H9 (cell line): ENCODE data around the gene IGLL1. TPM values are rescaled to one million over a fixed set of nuclear protein-coding genes. Genes with fewer than 3 reads are reported as not detected.

Source experiments
- DNase-seq: peaks from one replicate; pipeline ENCODE4 v3.0.0-alpha.2; 2017
- H2AFZ ChIP-seq: one replicate; pipeline ENCODE4 v1.6.1; 2013; ENCODE audit warnings: mild to moderate bottlenecking, low read length, control low read depth, moderate library complexity
- H2AK5ac ChIP-seq: 2 replicates; pipeline ENCODE4 v1.6.1; 2013; ENCODE audit warnings: low read length, control low read depth, mixed read lengths; ENCODE audit not compliant: insufficient read length
- H2BK120ac ChIP-seq: one replicate; pipeline ENCODE4 v1.6.1; 2013; ENCODE audit warnings: low read depth, mild to moderate bottlenecking, low read length, control low read depth, inconsistent platforms; ENCODE audit not compliant: poor library complexity, severe bottlenecking
- H2BK12ac ChIP-seq: 2 replicates; pipeline ENCODE4 v1.6.1; 2013; ENCODE audit warnings: low read length, control low read depth, mixed read lengths, low read depth; ENCODE audit not compliant: insufficient read length
- H2BK15ac ChIP-seq: 2 replicates; pipeline ENCODE4 v1.6.1; 2013; ENCODE audit warnings: low read depth, low read length, control low read depth
- H2BK20ac ChIP-seq: one replicate; pipeline ENCODE4 v1.6.1; 2013; ENCODE audit warnings: low read depth, mild to moderate bottlenecking, low read length, control low read depth, inconsistent platforms; ENCODE audit not compliant: poor library complexity, severe bottlenecking
- H2BK5ac ChIP-seq: 2 replicates; pipeline ENCODE4 v1.6.1; 2013; ENCODE audit warnings: low read length, control low read depth, mixed read lengths; ENCODE audit not compliant: insufficient read length
- H3K14ac ChIP-seq: 2 replicates; pipeline ENCODE4 v1.6.1; 2013; ENCODE audit warnings: low read length, control low read depth; ENCODE audit not compliant: insufficient read depth
- H3K18ac ChIP-seq: 2 replicates; pipeline ENCODE4 v1.6.1; 2013; ENCODE audit warnings: low read depth, mild to moderate bottlenecking, mixed read lengths, low read length, control low read depth; ENCODE audit not compliant: insufficient read length
- H3K23ac ChIP-seq: 2 replicates; pipeline ENCODE4 v1.6.1; 2013; ENCODE audit warnings: low read length, control low read depth, mixed read lengths, low read depth; ENCODE audit not compliant: insufficient read length
- H3K23me2 ChIP-seq: 2 replicates; pipeline ENCODE4 v1.6.1; 2013; ENCODE audit warnings: low read depth, mild to moderate bottlenecking, mixed read lengths, low read length, control low read depth; ENCODE audit not compliant: insufficient read length, poor library complexity, severe bottlenecking
- H3K27ac ChIP-seq: 2 replicates; pipeline ENCODE4 v1.5.1; 2013; ENCODE audit warnings: low read length, control low read depth, mixed read lengths, low read depth; ENCODE audit not compliant: insufficient read length
- H3K27me3 ChIP-seq: 2 replicates; pipeline ENCODE4 v1.6.1; 2013; ENCODE audit warnings: low read length, control low read depth, inconsistent platforms; ENCODE audit not compliant: insufficient read depth
- H3K4ac ChIP-seq: 2 replicates; pipeline ENCODE4 v1.6.1; 2013; ENCODE audit warnings: low read depth, mild to moderate bottlenecking, control low read depth, inconsistent platforms, low read length, moderate library complexity
- H3K4me1 ChIP-seq: 2 replicates; pipeline ENCODE4 v1.6.1; 2013; ENCODE audit warnings: low read length, control low read depth, inconsistent platforms; ENCODE audit not compliant: insufficient read depth
- H3K4me2 ChIP-seq: 2 replicates; pipeline ENCODE4 v1.6.1; 2013; ENCODE audit warnings: low read length, control low read depth, mixed read lengths; ENCODE audit not compliant: insufficient read length, insufficient read depth
- H3K56ac ChIP-seq: 2 replicates; pipeline ENCODE4 v1.6.1; 2013; ENCODE audit warnings: low read depth, mild to moderate bottlenecking, mixed read lengths, low read length, control low read depth; ENCODE audit not compliant: insufficient read length
- H3K79me1 ChIP-seq: 2 replicates; pipeline ENCODE4 v1.6.1; 2013; ENCODE audit warnings: low read depth, mild to moderate bottlenecking, moderate library complexity, low read length, control low read depth, inconsistent platforms; ENCODE audit not compliant: insufficient read depth, poor library complexity, severe bottlenecking
- H3K79me2 ChIP-seq: 2 replicates; pipeline ENCODE4 v1.6.1; 2013; ENCODE audit warnings: low read length, control low read depth, inconsistent platforms; ENCODE audit not compliant: insufficient read depth
- H3K9ac ChIP-seq: 2 replicates; pipeline ENCODE4 v1.6.1; 2013; ENCODE audit warnings: low read length, control low read depth, mixed read lengths; ENCODE audit not compliant: insufficient read length; ENCODE audit errors: extremely low read depth
- H3K9me3 ChIP-seq: one replicate; pipeline ENCODE4 v1.6.1; 2013; ENCODE audit warnings: low read depth, low read length, inconsistent platforms; ENCODE audit not compliant: control insufficient read depth
- H3T11ph ChIP-seq: one replicate; pipeline ENCODE4 v1.6.1; 2013; ENCODE audit warnings: mild to moderate bottlenecking, low read length, control low read depth, inconsistent platforms
- H4K20me1 ChIP-seq: one replicate; pipeline ENCODE4 v1.6.1; 2013; ENCODE audit not compliant: control insufficient read depth, insufficient read length, insufficient read depth
- H4K5ac ChIP-seq: 2 replicates; pipeline ENCODE4 v1.6.1; 2013; ENCODE audit warnings: low read depth, mild to moderate bottlenecking, mixed read lengths, low read length, control low read depth; ENCODE audit not compliant: insufficient read length
- H4K8ac ChIP-seq: replicated peaks from 2 replicates; pipeline ENCODE4 v1.6.1; 2013; ENCODE audit warnings: low read length, control low read depth, mixed read lengths, low read depth; ENCODE audit not compliant: insufficient read length
- H4K91ac ChIP-seq: 2 replicates; pipeline ENCODE4 v1.6.1; 2013; ENCODE audit warnings: low read depth, mild to moderate bottlenecking, moderate library complexity, mixed read lengths, low read length, control low read depth; ENCODE audit not compliant: insufficient read length
- H3K27ac Mint-ChIP-seq, 3 experiments: 2 replicates in 2 of 3; 3 replicates in 1 of 3; pipeline ENCODE4 v1.8.0; 2020 to 2021; ENCODE audit warnings: mixed read lengths in 3 of 3, mild to moderate bottlenecking in 1 of 3, moderate library complexity in 1 of 3
- H3K27me3 Mint-ChIP-seq: 2 replicates; pipeline ENCODE4 v1.8.0; 2021; ENCODE audit warnings: low read depth, mild to moderate bottlenecking, moderate library complexity, mixed read lengths
- H3K36me3 Mint-ChIP-seq, 3 experiments: 2 replicates in 2 of 3; 3 replicates in 1 of 3; pipeline ENCODE4 v1.8.0; 2020 to 2021; ENCODE audit warnings: low read depth in 3 of 3, mixed read lengths in 3 of 3; ENCODE audit not compliant: insufficient read depth in 1 of 3
- H3K4me1 Mint-ChIP-seq, 2 experiments: 2 replicates each; pipeline ENCODE4 v1.8.0; 2020; ENCODE audit warnings: mixed read lengths in 2 of 2
- H3K4me3 Mint-ChIP-seq, 2 experiments: 2 replicates in 1 of 2; 3 replicates in 1 of 2; pipeline ENCODE4 v1.8.0; 2020 to 2021; ENCODE audit warnings: mild to moderate bottlenecking in 2 of 2, mixed read lengths in 2 of 2, moderate library complexity in 1 of 2
- H3K9me3 Mint-ChIP-seq, 2 experiments: 2 replicates in 1 of 2; 3 replicates in 1 of 2; pipeline ENCODE4 v1.8.0; 2020; ENCODE audit warnings: mild to moderate bottlenecking in 2 of 2, mixed read lengths in 2 of 2, moderate library complexity in 1 of 2
- CTCF ChIP-seq: fragments of 200-600 bp; sonication (generic); conservative IDR thresholded peaks from 3 replicates; pipeline ENCODE4 v1.8.0; 2021; ENCODE audit warnings: antibody characterized with exemption, mild to moderate bottlenecking
- WGBS: extraction: QIAGEN DNeasy Blood & Tissue Kit; methylation state at CpG from one replicate; pipeline ENCODE4 v1.1.7; 2013; ENCODE audit warnings: missing lambda C conversion rate, low lambda C conversion rate, mixed read lengths; ENCODE audit not compliant: insufficient read length; ENCODE audit errors: extremely low coverage; 5-methylcytosine and 5-hydroxymethylcytosine counted together
- total RNA-seq: library from RNA; stranded (reverse); gene quantifications from 2 replicates; pipeline ENCODE4 v1.2.1, GENCODE V29; 2021

Gene IGLL1
- total RNA-seq, 1 experiment from 2014 or later, result not detected

GRCh38 chr22:23557036-23557435 is 23.1 kb downstream of the IGLL1 start:
- H2BK12ac ChIP-seq, result no peak overlapping the region
- H3K23me2 ChIP-seq, result no peaks in the 10 kb centered on the region
- H2BK5ac ChIP-seq, result no peak overlapping the region
- no peak overlapping the region for H4K5ac ChIP-seq
- no peak overlapping the region for H4K8ac ChIP-seq
- H3K4me1 Mint-ChIP-seq, result peaks cover 0 to 14% of the 10 kb centered on the region in 2 experiments; a peak in 2 of 4 replicates
- H2BK120ac ChIP-seq, result no peak overlapping the region
- no peak overlapping the region for H3K9ac ChIP-seq
- no peak overlapping the region for H2AK5ac ChIP-seq
- no peak overlapping the region for H3K4ac ChIP-seq
- H3K4me1 ChIP-seq, result no peaks in the 10 kb centered on the region
- no CpG with 5 or more reads among the region's 7 CpGs for WGBS
- no peak overlapping the region for H3K27ac ChIP-seq
- no peak overlapping the region for H2BK20ac ChIP-seq
- H3K27me3 ChIP-seq, result no peaks in the 10 kb centered on the region; the same call in 1 of the 2 replicates
- no peak overlapping the region for H2BK15ac ChIP-seq
- no peak overlapping the region for H2AFZ ChIP-seq
- H4K20me1 ChIP-seq, result no peaks in the 10 kb centered on the region
- no peak overlapping the region for H3K4me2 ChIP-seq
- peaks cover 69% of the 10 kb centered on the region for H3K27me3 Mint-ChIP-seq
- no peak overlapping the region for H3K23ac ChIP-seq
- H3K79me1 ChIP-seq, result no peaks in the 10 kb centered on the region
- TF ChIP-seq CTCF, result no peak
- no peak overlapping the region for H3K56ac ChIP-seq
- H3K36me3 Mint-ChIP-seq, result no peaks in the 10 kb centered on the region
- H3K9me3 Mint-ChIP-seq, result no peaks in the 10 kb centered on the region
- H3K9me3 ChIP-seq, result no peaks in the 10 kb centered on the region
- no peak overlapping the region for H3K4me3 Mint-ChIP-seq
- H4K91ac ChIP-seq, result no peak overlapping the region
- H3K14ac ChIP-seq, result no peak overlapping the region
- no peaks in the 10 kb centered on the region for H3K79me2 ChIP-seq
- no peak overlapping the region for H3K18ac ChIP-seq
- no peak overlapping the region for H3T11ph ChIP-seq
- H3K27ac Mint-ChIP-seq, result no peak overlapping the region; a peak in 1 of 7 replicates
- peak; percentile 11 for DNase-seq
